GM18508 (cell line): ENCODE measurements around the gene NRG3.
"Not testable (repeated sequence)": the region's sequence is repeated elsewhere in the genome, so short reads cannot be mapped to it uniquely, and the experiment has no call there.

ENCODE experiments used
- ATAC-seq: cut with Tn5 transposase; IDR thresholded peaks from one replicate; pipeline ENCODE4 v1.9.1; 2021; ENCODE audit warnings: moderate number of reproducible peaks; ENCODE audit not compliant: insufficient read depth, unreplicated experiment

NRG3 gene

GRCh38 chr10:82625512-82626189 lies 750.7 kb downstream of the NRG3 start:
- ATAC-seq = no peak

- ATAC-seq = no peak
These were observed 753.4 kb downstream of the NRG3 start for GRCh38 chr10:82628373-82628772.

- ATAC-seq = no peak
These were observed 768.1 kb downstream of the NRG3 start for GRCh38 chr10:82643076-82643475.

GRCh38 chr10:82643601-82644000 lies 768.6 kb downstream of the NRG3 start:
- ATAC-seq = no peak

- ATAC-seq = no peak
These were observed 770.2 kb downstream of the NRG3 start for GRCh38 chr10:82645221-82645620.

DNA sequence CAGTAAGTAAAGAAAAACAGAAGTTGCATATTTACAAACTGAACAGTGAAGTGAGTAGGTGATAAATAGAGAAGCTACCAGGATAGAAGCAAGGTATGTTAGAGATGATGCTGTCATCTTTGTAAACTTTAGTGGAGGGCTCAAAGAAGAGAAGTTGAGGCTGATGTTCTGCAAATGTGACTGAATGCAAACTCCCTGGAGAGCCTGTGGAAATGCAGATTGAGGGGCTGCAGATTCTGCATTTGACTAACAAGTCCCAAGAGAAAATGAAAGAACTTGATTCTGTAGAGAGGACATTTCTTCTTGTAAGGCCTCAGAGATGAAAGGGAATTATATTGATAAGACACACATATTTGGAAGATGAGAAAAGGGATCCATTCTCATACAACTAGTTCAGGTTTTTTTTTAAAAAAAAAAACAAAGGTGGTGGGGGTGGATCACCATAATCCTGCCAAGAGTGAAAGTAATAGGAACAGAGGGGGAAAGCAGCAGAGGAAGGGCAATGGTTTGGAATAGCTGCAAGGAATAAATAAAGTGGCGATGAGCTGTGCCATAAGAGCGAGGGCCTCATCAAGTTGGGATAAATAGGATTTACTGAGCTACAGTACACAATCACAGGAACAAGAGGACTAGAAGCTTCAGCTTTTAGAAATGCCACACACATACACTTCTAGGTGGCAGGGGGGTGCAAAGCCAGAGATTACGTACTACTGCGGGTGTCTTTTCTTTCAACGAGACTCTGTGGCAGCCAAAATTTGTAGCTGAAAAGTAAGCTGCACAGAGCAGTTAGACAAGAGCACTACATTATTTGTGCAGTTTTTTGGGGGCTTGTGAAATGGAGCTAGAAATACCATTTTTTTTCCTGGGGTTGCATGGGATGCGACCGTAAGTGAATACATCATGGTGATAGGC lies 778.5 kb downstream of the NRG3 start:
- ATAC-seq = no peak

GRCh38 chr10:82660205-82660604 lies 785.2 kb downstream of the NRG3 start:
- no peak for ATAC-seq

GRCh38 chr10:82660986-82661385 lies 786.0 kb downstream of the NRG3 start:
- ATAC-seq = no peak

GRCh38 chr10:82661701-82662100 lies 786.7 kb downstream of the NRG3 start:
- ATAC-seq = no peak

GRCh38 chr10:82668221-82668895 lies 793.4 kb downstream of the NRG3 start:
- ATAC-seq = no peak

GRCh38 chr10:82674036-82674435 lies 799.0 kb downstream of the NRG3 start:
- ATAC-seq = no peak

DNA sequence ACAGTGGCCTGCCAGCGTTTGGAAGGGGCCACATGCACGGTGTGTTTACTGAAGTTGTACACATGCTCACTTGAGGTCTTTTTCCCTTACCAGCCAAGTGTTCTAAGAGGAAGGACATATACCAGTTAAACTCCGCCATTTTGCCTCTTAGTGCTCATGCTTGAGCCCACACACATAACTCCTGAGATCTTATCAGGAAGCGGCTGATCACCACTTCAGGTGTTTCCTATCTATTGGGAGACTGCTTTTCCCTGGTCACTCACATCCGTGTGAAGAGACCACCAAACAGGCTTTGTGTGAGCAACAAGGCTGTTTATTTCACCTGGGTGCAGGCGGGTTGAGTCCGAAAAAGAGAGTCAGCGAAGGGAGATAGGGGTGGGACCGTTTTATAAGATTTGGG lies 802.9 kb downstream of the NRG3 start:
- ATAC-seq = not testable (repeated sequence)

DNA sequence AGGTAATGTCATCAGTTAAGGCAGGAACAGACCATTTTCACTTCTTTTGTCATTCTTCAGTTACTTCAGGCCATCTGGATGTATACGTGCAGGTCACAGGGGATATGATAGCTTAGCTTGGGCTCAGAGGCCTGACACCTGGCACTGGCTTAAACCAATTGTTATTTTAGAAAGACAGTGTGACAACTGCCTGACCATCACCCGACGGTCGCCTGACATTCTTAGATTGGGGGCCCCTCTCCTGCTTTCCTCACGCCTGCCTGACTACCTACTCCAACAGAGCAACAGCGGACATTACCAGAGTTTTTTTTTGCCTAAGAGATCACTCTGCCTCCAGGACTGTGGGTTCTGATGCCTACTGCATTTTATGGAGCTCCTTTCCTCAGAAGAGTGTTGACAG lies 803.5 kb downstream of the NRG3 start:
- ATAC-seq = not testable (repeated sequence)

DNA sequence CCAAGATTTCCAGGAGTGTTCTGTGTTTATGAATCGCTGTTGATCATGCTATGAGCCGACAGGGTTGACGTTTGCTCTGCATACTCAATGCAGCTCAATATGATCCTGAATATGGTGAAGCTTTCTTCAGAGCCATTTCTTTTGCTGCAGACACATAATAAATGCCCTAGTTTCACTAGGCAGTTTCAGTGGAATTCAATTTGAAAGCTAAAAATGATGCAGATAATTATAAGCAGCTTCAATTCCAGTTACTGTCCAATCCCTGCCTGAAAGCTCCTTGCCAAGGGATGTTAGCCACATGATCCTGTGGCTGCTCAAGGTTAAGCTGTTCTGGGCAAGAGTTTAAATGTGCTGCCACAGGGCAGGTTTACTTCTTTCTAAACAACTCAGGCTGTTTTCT lies 805.6 kb downstream of the NRG3 start:
- no peak for ATAC-seq

GRCh38 chr10:82683945-82684344 lies 809.0 kb downstream of the NRG3 start:
- no peak for ATAC-seq

- no peak for ATAC-seq
These were observed 810.1 kb downstream of the NRG3 start for GRCh38 chr10:82685087-82685486.

DNA sequence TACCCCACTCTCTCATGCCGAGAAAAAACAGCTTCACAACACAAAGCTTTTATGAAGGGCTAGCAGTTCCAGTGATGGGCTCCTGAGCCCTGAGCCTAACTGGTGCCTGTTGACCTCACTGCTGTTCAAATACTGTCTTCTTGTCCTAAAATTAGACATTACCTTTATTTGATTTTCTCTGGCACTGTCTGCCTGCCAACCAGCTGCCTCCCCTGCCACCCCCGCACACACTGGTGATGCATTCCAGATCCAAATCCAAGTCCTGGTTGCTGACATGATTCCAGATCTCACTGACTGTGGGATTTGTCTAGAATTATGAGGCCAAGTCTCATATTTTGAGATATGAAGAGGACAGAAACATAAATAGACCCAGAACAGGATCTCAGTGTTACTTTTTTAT lies 816.2 kb downstream of the NRG3 start:
- ATAC-seq = no peak

DNA sequence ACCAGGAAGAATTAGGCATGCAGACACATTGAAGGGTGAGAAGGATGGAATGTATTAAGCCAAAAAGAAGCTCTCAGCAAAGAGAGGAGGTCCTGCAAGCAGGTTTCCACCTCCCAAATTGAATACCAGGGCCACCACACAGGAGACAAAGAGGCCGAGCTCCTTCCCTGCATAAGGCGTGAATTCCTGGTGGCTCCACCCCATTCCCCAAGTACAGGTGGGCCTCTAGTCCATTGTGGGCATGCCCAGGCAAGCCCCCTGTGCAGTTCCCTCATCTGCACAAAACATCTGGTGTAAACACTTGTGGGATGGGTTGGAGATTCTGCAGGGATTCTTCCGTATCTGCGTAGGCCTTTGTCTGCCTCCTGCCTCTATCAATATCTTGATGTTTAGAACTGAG lies 817.5 kb downstream of the NRG3 start:
- no peak for ATAC-seq

- no peak for ATAC-seq
These were observed 846.8 kb downstream of the NRG3 start for GRCh38 chr10:82721831-82722230.

DNA sequence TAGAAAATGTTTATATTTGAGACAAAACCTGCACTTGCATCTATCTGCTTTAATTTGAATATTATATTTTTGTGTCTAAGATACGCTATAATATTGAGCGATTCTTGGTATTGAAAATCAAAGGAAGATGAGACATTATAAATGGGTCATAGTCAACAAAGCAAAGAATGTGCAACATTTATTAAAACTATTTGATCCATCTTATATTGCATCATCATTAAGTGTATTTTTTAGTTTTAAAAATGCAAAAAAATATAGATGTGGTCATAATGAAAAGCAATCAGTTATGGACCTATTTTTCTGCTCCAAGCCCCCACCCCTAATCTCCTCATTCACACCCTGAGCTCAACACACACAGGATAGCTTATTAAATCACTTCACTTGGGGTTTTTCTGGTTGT lies 847.3 kb downstream of the NRG3 start:
- ATAC-seq = no peak

DNA sequence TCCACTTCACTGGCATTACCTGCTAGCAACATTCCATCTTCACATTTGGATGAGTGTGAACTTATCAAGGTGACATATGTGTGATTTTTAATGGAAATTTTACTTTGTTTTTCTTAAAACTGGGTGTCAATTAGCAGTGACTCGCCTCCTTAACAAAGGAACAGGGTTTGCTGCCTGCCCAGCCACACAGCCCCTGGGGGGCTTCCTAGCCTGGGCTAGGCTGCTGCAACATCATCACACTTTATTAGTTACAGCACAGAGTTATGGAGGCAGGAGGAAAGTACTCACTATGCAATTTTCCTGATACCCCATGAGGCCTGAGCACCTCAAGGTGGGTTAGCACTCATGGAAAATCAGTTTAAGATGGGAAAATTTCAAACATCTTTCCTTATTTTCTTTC lies 861.3 kb downstream of the NRG3 start:
- no peak for ATAC-seq
